VCaP (cell line): ENCODE data around the gene SEMA3A.
"Not testable (repeated sequence)": the region's sequence is repeated elsewhere in the genome, so short reads cannot be mapped to it uniquely, and the experiment has no call there.

Experiments
- H3K27ac ChIP-seq: fragments of 450-650 bp; 2 replicates; pipeline ENCODE4 v1.5.1; 2017
- CTCF ChIP-seq: fragments of 450-650 bp; conservative IDR thresholded peaks from 2 replicates; pipeline ENCODE4 v1.5.1; 2017; ENCODE audit warnings: mild to moderate bottlenecking, moderate library complexity

SEMA3A gene

DNA sequence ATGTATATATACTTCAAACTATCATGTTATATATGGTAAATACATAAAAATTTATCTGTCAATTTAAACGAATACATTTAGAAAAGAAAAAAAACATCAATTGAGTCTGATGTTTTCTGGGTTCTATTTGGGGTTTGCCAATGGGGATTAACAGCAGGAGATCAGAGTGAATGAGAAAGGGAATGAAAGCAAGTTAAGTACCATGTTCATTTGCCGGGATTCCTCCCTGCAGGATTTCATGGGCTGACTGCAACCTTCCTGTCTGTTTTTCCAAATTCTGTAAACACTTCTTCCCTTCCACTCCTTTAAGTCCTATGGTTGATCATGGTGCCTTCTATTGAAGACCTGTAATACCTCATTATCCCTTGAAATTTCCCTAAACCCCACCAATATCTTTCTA, 33.9 kb upstream of the SEMA3A start:
- H3K27ac ChIP-seq = no peak overlapping the region
- no peak for TF ChIP-seq CTCF

DNA sequence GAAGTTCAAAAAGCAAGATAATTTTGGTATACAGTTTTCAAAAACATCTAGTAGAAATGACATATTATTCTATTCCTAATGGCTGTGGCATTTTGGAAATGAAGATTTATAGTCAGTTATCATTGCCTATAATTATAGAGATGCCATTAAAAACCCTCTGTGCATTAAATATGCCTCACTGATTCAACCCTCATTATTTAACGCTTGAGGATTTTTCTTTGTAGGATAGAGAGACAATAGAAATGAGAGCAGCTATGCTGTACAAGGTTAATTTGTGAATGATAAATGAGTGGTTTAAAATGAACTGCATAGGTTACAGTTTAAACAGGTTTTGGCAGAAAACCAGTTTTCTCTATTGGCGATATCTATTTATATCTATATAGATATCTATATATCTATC, 32.2 kb upstream of the SEMA3A start:
- no peak for TF ChIP-seq CTCF
- no peak overlapping the region for H3K27ac ChIP-seq

DNA sequence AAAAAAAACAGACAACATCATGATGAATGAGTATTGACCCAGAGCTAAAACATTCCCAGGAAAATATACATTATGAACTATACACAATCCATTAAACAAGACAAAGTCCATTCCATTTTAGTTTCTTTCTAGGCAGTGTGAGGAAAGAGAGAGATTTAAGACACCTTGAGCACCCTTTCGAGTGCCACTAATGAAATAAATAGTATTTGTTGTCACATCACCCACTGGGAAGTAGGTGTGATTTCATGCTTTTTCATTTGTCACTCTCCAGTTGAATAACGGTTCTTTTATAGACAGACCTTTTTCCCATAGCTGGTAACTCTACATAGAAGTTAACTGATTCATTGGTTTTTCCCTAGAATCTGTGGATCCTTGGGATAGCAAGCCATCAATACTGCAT, 29.9 kb upstream of the SEMA3A start:
- no peak for TF ChIP-seq CTCF
- H3K27ac ChIP-seq = no peak overlapping the region

DNA sequence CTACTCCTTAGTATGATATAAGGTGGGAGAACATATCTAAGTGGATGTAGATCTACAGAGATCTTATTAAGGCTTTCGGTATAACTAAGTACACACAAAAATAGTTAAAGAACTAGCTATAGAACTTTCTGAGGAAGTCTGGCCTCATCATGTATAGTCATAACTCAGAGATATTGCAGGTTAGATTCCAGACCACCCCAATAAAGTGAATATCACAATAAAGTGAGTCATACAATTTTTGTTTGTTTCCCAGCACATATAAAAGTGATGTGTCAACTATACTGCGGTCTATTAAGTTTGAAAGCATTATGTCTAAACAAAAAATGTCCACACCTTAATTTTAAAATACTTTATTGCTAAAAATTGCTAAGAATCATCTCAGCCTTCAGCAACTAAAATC, 24.7 kb upstream of the SEMA3A start:
- TF ChIP-seq CTCF = no peak
- H3K27ac ChIP-seq = no peak overlapping the region

GRCh38 chr7:84218681-84219080, 24.1 kb upstream of the SEMA3A start:
- no peak overlapping the region for H3K27ac ChIP-seq
- no peak for TF ChIP-seq CTCF

DNA sequence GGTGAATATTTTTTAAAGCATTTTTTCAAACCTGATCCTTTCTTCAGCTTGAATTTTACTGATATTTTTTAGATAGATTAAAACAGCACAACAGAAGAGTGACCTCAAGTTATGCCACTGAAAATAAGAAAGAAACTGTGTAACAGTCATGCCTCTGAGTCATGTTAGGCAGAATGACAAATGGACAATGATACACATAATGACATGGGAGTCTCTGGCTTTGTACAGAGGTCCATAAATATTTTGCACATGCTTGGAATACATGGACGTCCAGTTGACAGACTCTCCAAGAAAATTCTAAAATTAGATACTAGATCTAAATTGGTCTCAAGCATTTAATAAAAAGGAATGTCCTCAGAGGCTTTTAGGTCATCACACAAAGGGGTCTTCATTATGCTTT, 21.9 kb upstream of the SEMA3A start:
- TF ChIP-seq CTCF = no peak
- H3K27ac ChIP-seq = no peak overlapping the region

DNA sequence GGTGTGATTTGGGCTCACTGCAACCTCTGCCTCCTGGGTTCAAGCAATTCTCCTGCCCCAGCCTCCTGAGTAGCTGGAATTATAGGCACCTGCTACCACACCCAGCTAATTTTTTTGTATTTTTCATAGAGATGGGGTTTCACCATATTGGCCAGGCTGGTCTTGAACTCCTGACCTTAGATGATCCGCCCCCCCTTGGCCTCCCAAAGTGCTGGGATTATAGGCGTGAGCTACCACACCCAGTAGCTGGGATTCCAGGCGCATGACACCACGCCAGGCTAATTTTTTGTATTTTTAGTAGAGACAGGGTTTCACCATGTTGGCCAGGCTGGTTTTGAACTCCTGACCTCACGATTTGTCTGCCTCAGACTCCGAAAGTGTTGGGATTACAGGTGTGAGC, 20.2 kb upstream of the SEMA3A start:
- H3K27ac ChIP-seq = not testable (repeated sequence)

GRCh38 chr7:84210301-84210700, 15.7 kb upstream of the SEMA3A start:
- TF ChIP-seq CTCF = no peak
- no peak overlapping the region for H3K27ac ChIP-seq
